Lung (tissue), 12 donors: ENCODE results near the gene SAFB2. TPM values are rescaled to one million over a fixed set of nuclear protein-coding genes. Genes with fewer than 3 reads are reported as not detected.
A peak's percentile ranks its signal among the peaks of the same experiment; 100 is the strongest.

Experiments
- ATAC-seq: fragments of 200-7000 bp; cut with Tn5 transposase; one replicate; pipeline ENCODE4 v1.9.1; 2020; ENCODE audit warnings: moderate number of reproducible peaks; ENCODE audit not compliant: insufficient read depth, low FRiP score
- DNase-seq, 3 donors: peaks; one replicate each; pipeline ENCODE4 v3.0.0-alpha.2; 2013 to 2017
- H3K27ac ChIP-seq, 2 donors: one replicate each; pipeline ENCODE4 v1.5.1; 2013; ENCODE audit warnings: mild to moderate bottlenecking in 2 of 2, moderate library complexity in 2 of 2, control low read depth in 1 of 2, inconsistent platforms in 1 of 2, low read depth in 1 of 2, low read length in 1 of 2
- H3K27me3 ChIP-seq, 3 donors: one replicate each; pipeline ENCODE4 v1.5.1; 2013; ENCODE audit warnings: low read length in 2 of 3; ENCODE audit not compliant: control insufficient read depth in 3 of 3, insufficient read depth in 3 of 3
- H3K36me3 ChIP-seq, 4 donors: one replicate each; pipeline ENCODE4 v1.5.1; 2013; ENCODE audit warnings: low read length in 4 of 4, mild to moderate bottlenecking in 1 of 4, moderate library complexity in 1 of 4; ENCODE audit not compliant: control insufficient read depth in 4 of 4, insufficient read depth in 4 of 4
- H3K4me1 ChIP-seq, 5 donors: one replicate each; pipeline ENCODE4 v1.5.1; 2013; ENCODE audit warnings: low read length in 5 of 5, mild to moderate bottlenecking in 2 of 5, moderate library complexity in 1 of 5; ENCODE audit not compliant: control insufficient read depth in 5 of 5, insufficient read depth in 5 of 5
- H3K4me3 ChIP-seq: one replicate; pipeline ENCODE4 v1.5.1; 2013; ENCODE audit warnings: mild to moderate bottlenecking, control low read depth, moderate library complexity
- H3K9ac ChIP-seq, 2 donors: one replicate each; pipeline ENCODE4 v1.5.1; 2013; ENCODE audit warnings: low read length in 2 of 2, control low read depth in 1 of 2; ENCODE audit not compliant: insufficient read depth in 1 of 2
- H3K9me3 ChIP-seq, 4 donors: one replicate each; pipeline ENCODE4 v1.5.1; 2013; ENCODE audit warnings: low read length in 3 of 4, mild to moderate bottlenecking in 1 of 4, moderate library complexity in 1 of 4; ENCODE audit not compliant: control insufficient read depth in 4 of 4, insufficient read depth in 3 of 4
- CTCF ChIP-seq: IDR thresholded peaks from 2 replicates; pipeline ENCODE4 v1.5.1; 2012; ENCODE audit warnings: mild to moderate bottlenecking; ENCODE audit errors: control extremely low read depth, extremely low read depth
- WGBS, 2 donors: extraction: QIAGEN DNeasy Blood & Tissue Kit; methylation state at CpG; one replicate each; pipeline ENCODE4 v1.1.7; 2013; 5-methylcytosine and 5-hydroxymethylcytosine counted together
- polyA plus RNA-seq, 2 donors: library from polyadenylated mRNA; stranded (reverse); fragments of 200-250 nt; gene quantifications; one replicate each; pipeline ENCODE4 v1.2.1, GENCODE V29; 2013
- total RNA-seq, 2 donors: library from RNA; depleted of rRNA in 1 of 2; stranded (reverse); fragments of >200 nt in 1 of 2; gene quantifications; one replicate each; pipeline ENCODE4 v1.2.1, GENCODE V29; 2014 to 2021
- donor health status: control.
- donor health status: control.
- donor health status: Bipolar disorder and iron deficiency.
- donor health status: healthy.
- donor health status: DM: yes; HTN: yes; CAD: no.

SAFB2 gene
- total and polyA plus RNA-seq, 4 donors, result 39.7 to 88.6 (median 68.5) TPM

DNA sequence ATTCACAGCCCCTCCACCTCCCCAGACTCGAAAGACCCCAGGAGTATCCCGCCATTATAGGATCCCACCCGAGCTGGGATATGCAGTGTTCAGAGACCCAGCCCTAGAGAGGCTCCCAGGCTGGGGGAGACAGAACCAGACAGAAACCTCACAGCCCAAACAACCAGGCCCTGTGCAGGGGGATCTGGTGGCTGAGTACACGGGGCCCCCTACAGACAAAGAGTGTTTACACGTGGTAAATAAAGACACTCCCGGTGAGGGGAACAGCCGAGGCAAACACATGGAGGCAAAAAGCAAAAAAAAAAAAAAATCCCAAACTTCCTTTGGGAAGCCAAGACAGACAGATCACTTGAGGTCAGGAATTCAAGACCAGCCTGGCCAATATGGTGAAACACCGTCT, 79.9 kb downstream of the SAFB2 start:
- no peak overlapping the region for H3K4me3 ChIP-seq
- TF ChIP-seq CTCF, result no peak
- no peak for ATAC-seq
- peaks cover 0 to 4% (median 0%) of the 10 kb centered on the region in 5 donors for H3K4me1 ChIP-seq
- no peaks in the 10 kb centered on the region for H3K36me3 ChIP-seq
- H3K9me3 ChIP-seq, result no peaks in the 10 kb centered on the region
- DNase-seq, result no peak
- WGBS, 2 donors, result 34 to 49% methylated on average over 8 of the region's 8 CpGs
- no peak overlapping the region for H3K9ac ChIP-seq
- H3K27me3 ChIP-seq, result peaks cover 0 to 3% (median 3%) of the 10 kb centered on the region in 3 donors
- H3K27ac ChIP-seq, result no peak overlapping the region

DNA sequence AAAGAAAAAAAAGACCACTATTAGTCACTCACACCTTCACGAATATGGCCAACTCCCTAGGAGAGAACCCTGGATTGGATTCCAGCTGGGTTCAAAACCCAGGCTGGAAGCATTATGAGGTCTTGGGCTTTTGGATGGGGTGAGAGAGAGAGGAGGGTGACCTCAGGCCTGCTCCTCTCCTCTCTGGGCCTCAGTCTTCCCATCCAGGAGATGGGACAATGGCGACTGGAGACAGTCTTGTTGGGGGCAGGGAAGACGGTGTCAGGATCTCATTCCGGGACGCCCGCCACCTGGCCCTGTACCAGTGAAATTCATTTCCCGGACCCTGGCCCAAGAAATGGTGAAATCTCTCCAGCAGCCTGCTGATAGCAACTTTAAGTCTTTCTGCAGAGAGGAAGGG, 81.1 kb downstream of the SAFB2 start:
- peaks cover 0 to 3% (median 3%) of the 10 kb centered on the region in 3 donors for H3K27me3 ChIP-seq
- no peak overlapping the region for H3K9ac ChIP-seq
- H3K4me3 ChIP-seq, result no peak overlapping the region
- WGBS, 2 donors, result 73 to 92% methylated on average over 7 of the region's 7 CpGs
- peak in 2 of 3 donors; percentile 31 to 35 for DNase-seq
- H3K4me1 ChIP-seq, result peaks cover 0 to 4% (median 0%) of the 10 kb centered on the region in 5 donors
- ATAC-seq, result no peak
- no peaks in the 10 kb centered on the region for H3K9me3 ChIP-seq
- H3K36me3 ChIP-seq, result no peaks in the 10 kb centered on the region
- no peak for TF ChIP-seq CTCF
- H3K27ac ChIP-seq, result no peak overlapping the region

DNA sequence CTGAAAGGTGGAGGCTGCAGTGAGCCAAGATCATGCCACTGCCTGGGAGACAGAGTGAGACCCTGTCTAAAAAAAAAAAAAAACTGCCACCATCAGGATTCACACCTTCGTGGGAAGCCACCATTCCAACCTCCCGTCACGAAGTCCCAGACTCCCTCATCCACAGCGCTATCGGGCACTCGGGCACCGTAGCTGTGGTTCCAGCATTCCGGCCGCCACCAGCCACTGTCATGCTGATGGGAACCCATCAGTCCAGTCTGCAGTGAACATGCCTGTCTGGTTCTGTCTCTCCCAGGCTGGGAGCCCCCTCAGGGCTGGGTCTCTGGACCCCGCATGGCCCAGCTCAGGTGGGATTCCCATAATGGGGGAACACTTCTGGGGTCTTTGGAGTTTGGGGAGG, 82.4 kb downstream of the SAFB2 start:
- ATAC-seq (no peak), DNase-seq (no peak)
- H3K36me3 ChIP-seq, result no peaks in the 10 kb centered on the region
- peaks cover 0 to 8% (median 0%) of the 10 kb centered on the region in 5 donors for H3K4me1 ChIP-seq
- no peak overlapping the region for H3K9ac ChIP-seq
- H3K27ac ChIP-seq, result no peak overlapping the region
- peaks cover 0 to 9% (median 2%) of the 10 kb centered on the region in 4 donors for H3K9me3 ChIP-seq
- TF ChIP-seq CTCF, result no peak
- WGBS, 2 donors, result 90% methylated on average over 10 of the region's 10 CpGs
- peaks cover 0 to 3% (median 3%) of the 10 kb centered on the region in 3 donors for H3K27me3 ChIP-seq
- no peak overlapping the region for H3K4me3 ChIP-seq

DNA sequence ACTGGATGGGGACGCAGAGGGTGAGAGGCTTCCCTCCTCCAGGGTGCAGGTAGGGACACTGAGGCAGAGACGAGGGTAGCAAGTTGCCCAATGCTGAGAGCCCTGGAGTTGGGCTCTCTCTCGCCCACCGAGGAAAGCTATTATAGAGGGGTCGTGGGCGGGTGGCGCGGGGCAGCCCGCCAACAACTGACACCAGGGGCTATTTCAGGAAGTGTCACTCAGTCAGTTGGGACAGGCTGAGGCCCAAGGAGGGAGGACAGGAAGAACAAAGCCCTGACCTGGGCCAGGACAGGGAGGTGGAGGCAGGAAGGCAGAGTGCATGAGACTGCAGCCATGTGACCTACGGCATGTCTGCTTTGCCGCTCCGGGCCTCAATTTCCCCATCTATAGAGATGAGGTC, 84.7 kb downstream of the SAFB2 start:
- ATAC-seq, result no peak
- WGBS, 2 donors, result 59 to 64% methylated on average over 12 of the region's 12 CpGs
- H3K9me3 ChIP-seq, result peaks cover 0 to 26% (median 8%) of the 10 kb centered on the region in 4 donors
- H3K36me3 ChIP-seq, result no peaks in the 10 kb centered on the region
- TF ChIP-seq CTCF, result no peak
- H3K9ac ChIP-seq, result no peak overlapping the region
- H3K27me3 ChIP-seq, result peaks cover 0 to 3% (median 3%) of the 10 kb centered on the region in 3 donors
- DNase-seq, result no peak
- H3K4me1 ChIP-seq, result peaks cover 0 to 8% (median 0%) of the 10 kb centered on the region in 5 donors
- no peak overlapping the region for H3K4me3 ChIP-seq
- H3K27ac ChIP-seq, result peak overlapping the region in 1 of 2 donors; percentile 5
